IPS-11a (cell line): ENCODE results near the gene MLLT3.

Experiments used
- H3K4me3 ChIP-seq: one replicate; pipeline ENCODE4 v1.5.1; 2013; ENCODE audit warnings: low read depth, low read length, control low read depth

Gene MLLT3

DNA sequence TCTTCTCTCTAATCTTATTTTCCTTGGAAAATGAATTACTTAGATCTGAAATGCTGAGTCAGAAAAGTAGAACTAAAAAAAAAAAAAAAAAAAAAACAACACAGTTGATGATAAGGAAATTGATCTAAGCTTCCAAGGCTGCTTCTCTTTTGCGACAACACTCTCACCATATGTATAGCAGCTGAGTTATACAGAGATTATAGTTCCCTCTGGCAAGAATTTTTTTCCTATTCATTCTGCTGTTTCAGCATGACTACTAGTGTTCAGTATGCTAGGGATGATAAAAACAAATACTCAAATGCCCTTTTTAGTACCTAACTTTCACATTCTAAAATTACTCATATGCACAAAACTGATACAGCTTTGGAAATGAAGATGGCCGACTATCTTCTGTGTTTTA lies 267.3 kb downstream of the MLLT3 start:
- H3K4me3 ChIP-seq, result no peak overlapping the region

GRCh38 chr9:20353931-20354652 lies 268.2 kb downstream of the MLLT3 start:
- H3K4me3 ChIP-seq, result no peak overlapping the region

- no peak overlapping the region for H3K4me3 ChIP-seq
These were observed 268.8 kb downstream of the MLLT3 start for GRCh38 chr9:20353524-20353923.

DNA sequence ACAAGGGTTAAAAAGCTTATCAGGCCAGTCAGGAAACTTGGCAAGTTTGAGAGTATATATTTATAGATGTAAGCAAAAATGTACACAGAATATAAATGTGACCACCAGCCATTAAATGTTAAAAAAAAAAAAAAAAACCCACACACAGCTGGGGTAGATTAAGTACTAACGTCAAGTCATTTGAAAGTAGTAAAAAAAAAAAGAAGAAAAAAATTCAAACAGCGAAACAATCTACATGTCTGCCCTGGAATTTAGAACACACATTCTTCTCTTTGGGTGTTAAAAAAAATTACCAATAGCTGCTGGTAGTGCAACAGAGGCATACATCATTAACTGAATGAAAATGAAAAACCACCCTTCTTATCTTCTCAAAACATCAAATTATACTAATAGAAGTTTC lies 269.7 kb downstream of the MLLT3 start:
- no peak overlapping the region for H3K4me3 ChIP-seq

DNA sequence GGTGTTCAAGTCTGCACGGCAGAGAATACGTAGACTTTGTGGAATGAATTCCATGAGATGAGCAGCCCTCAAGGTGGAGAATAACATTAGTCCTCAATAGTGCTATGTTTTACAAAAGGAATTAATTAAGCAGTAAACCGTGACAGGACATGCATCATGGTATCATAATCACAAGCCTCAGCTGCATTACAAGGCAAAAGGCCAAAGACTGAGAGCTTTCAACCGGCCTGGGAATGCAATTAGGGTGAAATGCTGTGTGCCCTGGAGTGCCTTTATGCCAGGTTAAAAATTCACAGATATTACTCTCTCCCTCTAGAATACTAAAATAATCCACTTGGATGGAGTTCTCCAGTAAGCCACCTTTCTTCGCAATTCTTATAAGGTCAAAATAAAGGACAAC lies 270.6 kb downstream of the MLLT3 start:
- no peak overlapping the region for H3K4me3 ChIP-seq

GRCh38 chr9:20349568-20349967 lies 272.7 kb downstream of the MLLT3 start:
- no peak overlapping the region for H3K4me3 ChIP-seq

- H3K4me3 ChIP-seq, result no peak overlapping the region
These were observed 279.0 kb downstream of the MLLT3 start for GRCh38 chr9:20343325-20343724.

GRCh38 chr9:20340511-20340861 lies 281.8 kb downstream of the MLLT3 start:
- no peak overlapping the region for H3K4me3 ChIP-seq

DNA sequence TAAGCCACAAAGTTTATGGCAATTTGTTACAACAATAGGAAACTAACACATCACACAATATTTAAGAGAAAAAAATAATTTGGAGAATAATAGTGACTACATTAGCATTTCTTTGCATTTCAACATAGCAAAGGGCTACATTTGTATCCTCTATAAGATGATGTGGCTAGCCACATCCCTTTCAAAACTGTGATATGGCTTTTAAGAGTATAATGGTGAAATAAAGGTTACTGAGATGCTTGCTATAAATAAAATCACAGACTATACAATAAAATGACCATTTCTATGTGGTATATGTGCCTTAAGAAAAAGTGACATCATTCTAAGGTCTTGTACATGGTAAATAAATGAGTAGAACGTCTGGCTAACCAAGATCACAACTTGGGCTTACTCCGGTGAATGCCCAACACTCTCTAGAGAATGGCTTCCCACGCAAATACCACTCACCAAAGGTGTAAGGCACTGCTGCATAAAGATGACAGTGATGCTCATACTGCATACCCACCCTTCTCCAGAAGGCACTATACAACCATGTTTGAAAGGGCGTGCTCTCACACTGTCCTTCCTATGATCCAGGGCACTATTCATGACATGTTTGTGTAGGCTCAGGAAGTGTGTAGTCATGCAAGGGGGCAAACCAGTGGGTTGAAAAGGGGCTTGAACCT lies 286.5 kb downstream of the MLLT3 start:
- no peak overlapping the region for H3K4me3 ChIP-seq

DNA sequence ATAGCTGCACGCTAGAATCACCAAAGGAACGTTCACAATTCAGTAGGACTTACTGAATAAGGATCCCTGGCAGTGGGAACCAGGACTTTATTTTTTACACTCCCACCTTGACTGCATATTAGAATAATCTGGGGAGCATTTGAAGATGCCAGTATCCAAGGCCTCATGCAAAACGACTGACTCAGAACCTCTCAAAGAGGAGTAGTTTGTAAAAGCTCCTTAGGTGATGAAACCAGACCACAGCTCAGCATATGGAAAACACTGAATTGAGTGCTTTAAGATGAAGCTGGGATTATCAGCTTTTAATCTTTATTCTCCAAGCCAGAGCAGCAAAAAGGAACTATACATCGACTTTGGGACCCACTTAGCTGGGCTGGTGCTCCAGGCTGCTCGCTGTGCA lies 288.3 kb downstream of the MLLT3 start:
- H3K4me3 ChIP-seq, result no peak overlapping the region

GRCh38 chr9:20331095-20331685 lies 291.1 kb downstream of the MLLT3 start:
- no peak overlapping the region for H3K4me3 ChIP-seq

DNA sequence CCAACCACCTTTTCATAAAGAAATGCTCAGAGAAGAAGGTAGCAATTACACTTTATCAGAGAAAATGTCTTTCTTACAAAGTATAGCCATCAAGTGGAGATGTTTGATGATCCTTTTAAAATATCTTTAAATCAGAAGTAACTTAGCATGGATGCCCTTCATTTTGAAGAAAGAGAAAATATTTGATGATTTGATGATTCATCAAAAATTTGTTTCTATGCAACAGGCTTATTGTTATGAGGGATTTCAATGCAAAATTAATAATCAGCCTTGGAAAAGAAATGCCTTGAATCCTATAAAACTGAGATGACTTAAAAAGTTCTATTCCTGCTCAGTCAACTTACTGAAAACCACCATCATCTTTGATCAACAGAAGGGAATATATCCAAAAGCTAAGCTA lies 291.6 kb downstream of the MLLT3 start:
- no peak overlapping the region for H3K4me3 ChIP-seq

GRCh38 chr9:20326516-20326915 lies 295.8 kb downstream of the MLLT3 start:
- H3K4me3 ChIP-seq, result no peak overlapping the region

GRCh38 chr9:20325008-20325407 lies 297.3 kb downstream of the MLLT3 start:
- no peak overlapping the region for H3K4me3 ChIP-seq

DNA sequence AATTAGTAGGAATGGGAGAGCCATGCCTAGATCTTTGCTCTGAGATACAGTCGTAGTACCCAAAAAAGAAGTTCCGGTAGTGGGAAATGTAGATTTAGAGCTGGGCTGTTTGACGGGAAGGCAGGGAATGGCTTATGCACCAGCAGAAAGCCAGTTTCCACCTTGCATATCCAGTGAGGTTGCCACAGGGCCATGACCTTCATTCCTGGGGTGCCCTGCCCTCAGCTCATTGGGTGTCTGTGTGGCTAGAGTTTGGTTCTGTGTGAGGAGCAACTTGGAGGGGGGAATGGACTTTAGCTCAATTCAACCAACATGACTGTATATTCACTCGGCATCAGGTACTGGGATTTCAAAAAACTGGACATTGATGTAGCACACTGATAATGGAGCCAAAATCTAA lies 300.1 kb downstream of the MLLT3 start:
- no peak overlapping the region for H3K4me3 ChIP-seq

DNA sequence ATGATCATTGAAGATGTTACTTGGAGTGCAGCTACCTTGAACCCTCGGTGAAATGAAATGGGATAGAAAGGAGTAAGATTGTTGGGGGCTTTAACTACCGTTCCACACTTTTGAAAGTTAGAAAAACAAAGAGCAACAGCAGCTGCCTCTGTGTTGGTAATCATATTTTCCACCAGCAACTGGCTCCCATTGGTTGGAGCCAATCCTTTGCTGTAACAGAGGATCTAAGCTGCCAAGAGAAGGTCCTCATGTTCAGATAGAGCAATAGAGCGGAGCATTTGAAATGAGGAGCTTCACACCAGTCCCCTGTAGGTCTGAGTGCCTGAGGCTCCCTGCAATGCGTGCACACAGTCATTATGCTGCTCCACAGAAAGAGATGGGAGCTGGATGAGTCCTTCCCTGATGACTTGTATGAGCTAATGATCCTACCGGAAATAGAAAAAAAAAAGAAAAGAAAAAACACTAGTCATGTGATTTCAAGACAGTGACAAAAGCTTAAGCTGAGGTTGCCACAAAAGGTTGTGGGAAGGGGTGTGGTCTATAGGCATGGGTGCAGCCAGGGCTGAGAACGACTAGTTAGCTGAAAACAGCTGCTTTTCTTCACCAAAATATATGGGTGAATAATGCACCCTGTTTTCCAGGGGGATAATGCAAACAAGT lies 300.7 kb downstream of the MLLT3 start:
- no peak overlapping the region for H3K4me3 ChIP-seq

- no peak overlapping the region for H3K4me3 ChIP-seq
These were observed 301.4 kb downstream of the MLLT3 start for GRCh38 chr9:20320921-20321320.

DNA sequence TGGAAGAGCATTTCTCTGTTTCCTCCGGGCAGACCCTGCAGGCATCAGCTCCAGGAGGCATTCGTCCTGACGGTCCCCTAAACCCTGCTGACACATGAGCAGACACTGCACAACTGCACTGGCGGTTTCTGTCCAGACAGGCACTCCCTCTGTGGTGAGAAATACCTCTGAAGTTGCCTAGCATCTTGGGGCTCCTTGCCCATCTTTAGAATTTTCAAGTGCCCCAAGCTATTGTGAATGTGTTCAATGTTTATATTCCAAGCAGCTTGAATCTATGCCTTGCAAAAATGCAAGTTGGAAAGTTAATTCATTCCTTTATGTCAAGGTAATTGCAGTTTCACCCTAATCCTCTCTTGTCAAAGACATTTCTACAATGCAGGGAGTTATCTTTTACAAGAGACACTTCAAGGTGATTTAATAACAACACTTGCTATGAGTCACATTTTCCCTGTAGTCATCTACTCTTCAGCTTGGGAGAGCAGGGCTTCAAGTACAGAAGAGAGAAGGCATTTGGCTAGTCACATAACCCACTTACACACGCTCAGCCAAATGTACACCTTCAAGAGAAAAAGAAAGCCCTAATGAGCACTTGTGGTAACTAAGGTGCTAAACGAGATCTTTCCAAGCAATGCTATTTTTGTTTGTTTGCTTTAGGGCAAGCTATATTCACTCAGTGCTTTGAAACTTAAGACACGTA lies 302.5 kb downstream of the MLLT3 start:
- no peak overlapping the region for H3K4me3 ChIP-seq

DNA sequence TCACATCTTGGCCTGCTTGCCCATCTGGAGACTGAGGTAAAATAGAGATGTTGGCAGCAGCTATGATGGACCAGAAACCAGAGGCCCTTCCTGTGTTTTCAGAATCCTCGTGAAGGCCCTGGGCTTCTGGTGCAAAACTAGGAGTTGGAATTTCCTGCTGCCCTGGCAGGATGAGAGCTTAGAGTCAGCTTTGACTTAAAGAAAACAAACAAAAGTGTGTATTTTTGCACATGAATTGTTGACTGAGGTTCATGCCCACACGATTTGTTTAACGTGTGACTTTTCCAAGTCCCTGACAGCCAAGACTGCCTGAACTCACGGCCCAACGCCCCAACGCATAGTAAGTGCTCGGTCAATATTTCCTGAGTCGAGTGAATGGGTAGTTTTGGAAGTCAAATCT lies 303.1 kb downstream of the MLLT3 start:
- no peak overlapping the region for H3K4me3 ChIP-seq

DNA sequence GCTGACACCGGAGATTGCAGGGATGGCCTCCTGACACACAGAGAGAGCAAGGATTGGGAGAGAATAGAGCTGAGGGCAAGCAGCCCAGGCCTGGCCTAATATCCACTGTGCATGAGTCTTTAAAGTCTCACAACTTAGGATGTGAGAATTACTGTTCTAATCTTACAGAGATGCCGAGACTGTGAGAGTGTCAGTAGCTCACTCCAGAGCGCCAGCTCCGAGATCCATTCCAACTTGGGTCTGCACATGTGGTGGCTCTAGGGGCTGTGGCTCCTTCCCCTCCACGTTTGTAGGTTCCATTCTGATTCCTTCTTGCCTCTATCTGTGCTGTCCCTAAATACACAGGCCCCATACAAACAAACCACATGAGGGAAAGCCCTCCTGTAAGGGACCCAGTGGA lies 304.6 kb downstream of the MLLT3 start:
- no peak overlapping the region for H3K4me3 ChIP-seq

- no peak overlapping the region for H3K4me3 ChIP-seq
These were observed 305.9 kb downstream of the MLLT3 start for GRCh38 chr9:20316372-20316771.
